ENCODE data around the gene KRT28.
"Not testable (repeated sequence)": the region's sequence is repeated elsewhere in the genome, so short reads cannot be mapped to it uniquely, and the experiment has no call there.

KRT28 gene

DNA sequence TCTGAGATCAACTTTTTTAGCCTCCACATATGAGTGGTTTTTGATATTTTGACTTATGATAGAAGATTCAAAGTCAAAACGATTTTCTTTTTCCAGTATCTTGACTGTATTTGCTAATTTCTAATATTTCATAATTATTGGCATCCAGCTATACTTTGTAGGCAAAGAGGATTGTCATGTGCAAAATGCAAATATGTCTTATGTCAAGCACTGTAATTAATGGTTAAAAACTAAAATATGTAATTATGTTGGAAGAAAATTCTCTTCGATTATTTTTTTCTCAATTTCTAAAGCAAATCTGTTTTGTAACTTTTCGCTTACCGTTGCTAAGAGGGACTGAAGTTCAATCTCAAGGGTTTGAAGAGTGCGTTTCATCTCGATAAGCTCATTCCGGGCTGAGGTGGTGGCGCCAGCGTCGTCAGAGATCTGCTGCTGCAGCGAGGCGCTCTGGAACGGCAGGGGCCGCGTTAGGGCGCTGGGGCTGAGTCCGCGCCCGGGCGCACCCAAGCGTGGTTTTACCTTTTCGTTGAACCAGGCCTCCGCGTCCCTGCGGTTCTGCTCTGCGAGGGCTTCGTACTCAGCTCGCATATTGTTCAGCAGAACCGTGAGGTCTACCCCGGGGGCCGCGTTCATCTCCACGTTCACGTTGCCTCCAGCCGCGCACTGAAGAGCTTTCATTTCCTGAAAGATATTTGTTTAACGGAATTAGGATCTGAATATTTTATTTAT is 20.4 kb downstream of the KRT28 start:
- DNase-seq (ENCODE audit: low read depth), result no peak

DNA sequence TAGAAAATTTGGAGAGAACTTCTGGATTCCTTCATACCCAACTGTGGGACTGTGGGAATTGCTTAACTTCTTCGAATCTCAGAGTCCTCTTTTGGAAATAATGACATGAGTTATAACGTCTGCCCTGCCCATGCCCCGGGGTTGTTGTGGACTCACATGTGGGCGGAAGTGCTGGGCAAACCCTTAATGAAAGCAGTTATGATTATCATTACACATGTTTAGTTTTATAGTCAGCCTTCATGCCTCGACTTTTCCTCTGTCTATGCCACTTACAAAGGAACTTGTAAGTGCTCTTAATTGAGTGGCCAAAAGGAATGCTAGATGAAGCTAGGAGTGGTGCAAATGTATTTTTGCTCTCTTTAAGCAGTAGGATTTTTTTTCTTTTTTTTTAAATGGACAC is 21.3 kb downstream of the KRT28 start:
- no peak for DNase-seq (ENCODE audit: low read depth)

DNA sequence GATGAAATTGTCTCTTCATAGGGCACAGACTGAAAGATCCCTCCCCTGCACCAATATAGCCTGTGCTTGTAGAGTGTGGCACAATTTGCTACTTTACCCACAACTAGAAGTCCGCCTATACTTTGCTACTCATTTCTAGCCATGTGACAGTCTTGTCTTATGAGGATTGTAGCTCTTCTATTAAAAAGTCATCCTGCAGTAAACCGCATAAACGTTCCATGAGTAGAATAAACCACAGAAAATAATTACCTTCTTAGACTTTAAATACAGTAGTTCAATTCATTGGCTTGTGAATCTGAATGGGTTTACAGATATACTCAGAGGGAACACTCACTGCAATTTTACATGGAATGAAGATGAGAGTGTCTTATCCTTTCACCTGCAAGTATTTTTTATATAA is 21.8 kb downstream of the KRT28 start:
- DNase-seq (ENCODE audit: low read depth), result no peak

DNA sequence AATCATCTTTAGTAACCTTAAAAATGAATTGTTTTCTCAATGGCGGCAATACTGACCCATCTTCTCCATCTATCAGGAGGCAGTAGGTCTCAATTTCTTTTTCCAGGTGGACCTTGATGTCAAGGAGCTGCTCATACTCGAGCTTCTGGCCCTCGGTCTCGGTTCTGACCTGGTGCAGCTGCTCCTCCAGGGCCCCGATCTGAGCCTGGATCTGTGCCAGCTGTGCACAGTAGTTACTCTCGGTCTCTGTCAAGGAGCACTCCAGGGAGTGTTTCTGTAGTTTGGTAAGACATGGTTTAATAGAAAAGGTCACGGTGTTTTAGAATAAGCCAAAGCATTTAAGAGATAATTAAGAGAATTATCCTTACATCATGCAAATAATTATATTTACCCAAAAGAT is 22.3 kb downstream of the KRT28 start:
- no peak for DNase-seq (ENCODE audit: low read depth)

DNA sequence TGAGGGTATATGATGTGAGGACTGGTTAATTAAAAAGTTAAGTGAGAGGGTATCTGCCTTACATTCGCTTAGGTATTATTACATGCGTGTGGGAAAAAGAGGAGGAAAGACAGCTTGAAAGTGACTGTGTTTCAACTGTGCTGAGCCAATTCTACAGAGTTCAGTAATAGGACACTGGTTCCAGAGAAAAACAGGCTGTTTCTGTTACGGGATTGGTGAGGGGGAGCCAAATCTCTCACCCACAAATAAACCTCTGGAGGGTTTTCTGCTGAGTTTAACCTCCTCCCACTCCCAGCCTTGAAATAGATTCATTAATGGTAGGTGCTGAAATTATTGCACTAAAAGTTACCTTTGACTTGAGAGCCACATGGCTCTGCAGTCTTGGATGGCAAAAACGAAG is 23.8 kb downstream of the KRT28 start:
- DNase-seq (ENCODE audit: low read depth), result no peak

DNA sequence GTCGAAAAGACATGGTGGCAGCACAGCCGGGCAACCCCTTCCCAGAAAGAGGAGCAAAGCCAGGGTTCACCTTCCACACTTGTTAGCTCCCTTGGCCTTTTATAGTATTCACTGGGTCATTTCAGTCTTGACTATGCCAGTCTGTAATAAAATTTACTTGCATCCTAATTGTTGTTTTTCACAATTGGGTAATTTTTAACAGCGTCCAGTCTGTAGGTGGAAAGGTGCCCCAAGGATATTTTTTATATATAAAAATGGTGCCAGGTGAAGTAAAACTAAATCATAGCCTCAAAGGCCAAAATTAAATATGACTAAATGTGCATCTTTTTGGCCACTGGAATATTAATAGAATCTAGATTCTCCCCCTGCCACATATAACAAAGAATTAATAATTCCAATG is 27.7 kb downstream of the KRT28 start, which contains the start of gene KRT26:
Gene KRT26 (minus strand): TSS at position 101 of the 400 bp plus-strand sequence. CDS start 88 bp downstream, at position 13.
- DNase-seq (ENCODE audit: low read depth), result no peak

DNA sequence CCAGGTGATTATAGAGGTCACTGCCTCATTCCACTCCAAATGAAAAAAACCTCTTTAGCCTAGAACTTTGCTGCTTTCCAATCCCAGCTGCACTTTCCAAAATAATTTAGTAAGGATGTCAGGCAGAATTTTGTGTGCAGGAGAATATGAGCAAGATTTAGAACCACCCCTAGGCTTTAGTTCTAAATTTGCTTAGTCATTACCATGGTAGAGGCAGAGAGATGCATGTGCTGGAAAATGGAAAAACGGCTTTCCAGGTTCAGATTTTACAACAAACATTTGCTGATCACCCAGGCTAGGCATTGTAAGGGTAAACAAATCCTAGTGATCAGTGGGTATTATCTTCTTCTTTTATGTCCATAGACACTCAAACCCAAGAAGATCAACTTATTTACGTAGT is 34.1 kb downstream of the KRT28 start:
- no peak for DNase-seq (ENCODE audit: low read depth)

DNA sequence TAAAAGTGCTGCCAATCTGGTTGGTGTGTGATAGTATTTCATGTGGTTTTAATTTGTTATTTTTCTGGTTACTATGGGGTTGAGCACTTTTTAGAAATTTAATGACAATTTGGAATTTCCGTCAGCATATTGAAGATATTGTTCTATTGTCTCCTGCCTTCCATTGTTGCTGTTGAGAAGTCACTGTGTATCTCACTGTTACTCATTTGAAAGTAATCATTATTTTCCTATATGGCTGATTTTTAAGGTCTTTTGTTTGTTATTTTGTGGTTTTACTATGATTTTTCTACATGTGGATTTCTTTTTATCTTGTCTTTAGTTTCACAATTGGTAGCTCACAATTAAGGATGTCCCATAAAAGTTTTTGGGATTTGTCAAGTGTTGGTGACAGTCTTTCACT is 36.0 kb downstream of the KRT28 start:
- no peak for DNase-seq (ENCODE audit: low read depth)

DNA sequence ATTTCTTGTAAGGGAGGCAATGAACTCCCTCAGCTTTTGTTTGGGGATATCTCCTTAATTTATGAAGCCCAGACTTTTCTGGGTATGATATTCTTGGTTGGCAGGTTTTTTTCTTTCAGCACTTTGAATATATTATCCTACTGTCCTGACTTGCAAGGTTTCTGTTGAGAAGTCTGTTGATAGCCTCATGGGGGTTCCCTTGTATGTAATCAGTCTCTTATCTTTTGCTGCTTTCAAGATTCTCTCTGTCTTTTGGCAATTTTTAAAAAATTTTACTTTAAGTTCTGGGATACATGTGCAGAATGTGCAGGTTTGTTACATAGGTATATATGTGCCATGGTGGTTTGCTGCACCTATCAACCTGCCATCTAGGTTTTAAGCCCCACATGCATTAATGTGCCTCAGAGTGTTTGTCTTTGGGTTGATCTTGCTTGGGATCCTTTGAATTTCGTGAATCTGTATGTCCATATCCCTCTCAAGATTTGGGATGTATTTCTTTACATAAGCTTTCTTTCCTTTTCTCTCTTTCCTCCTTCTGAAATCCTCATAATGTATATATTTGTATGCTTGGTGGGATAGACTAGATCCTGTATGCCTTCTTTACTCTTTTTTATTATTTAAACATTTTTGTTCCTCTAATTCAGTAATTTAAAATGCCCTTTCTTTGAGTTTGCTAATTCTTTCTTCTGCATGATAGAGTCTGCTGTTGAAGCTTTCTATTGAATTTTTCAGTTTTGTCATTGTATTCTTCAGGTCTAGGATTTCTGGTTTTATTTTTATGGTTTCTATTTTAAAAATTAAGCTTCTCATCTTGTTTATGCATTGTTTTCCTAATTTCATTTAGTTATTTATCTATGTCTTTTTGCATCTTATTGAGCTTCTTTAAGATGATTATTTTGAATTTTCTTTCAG is 39.4 kb downstream of the KRT28 start:
- DNase-seq (ENCODE audit: low read depth), result no peak

DNA sequence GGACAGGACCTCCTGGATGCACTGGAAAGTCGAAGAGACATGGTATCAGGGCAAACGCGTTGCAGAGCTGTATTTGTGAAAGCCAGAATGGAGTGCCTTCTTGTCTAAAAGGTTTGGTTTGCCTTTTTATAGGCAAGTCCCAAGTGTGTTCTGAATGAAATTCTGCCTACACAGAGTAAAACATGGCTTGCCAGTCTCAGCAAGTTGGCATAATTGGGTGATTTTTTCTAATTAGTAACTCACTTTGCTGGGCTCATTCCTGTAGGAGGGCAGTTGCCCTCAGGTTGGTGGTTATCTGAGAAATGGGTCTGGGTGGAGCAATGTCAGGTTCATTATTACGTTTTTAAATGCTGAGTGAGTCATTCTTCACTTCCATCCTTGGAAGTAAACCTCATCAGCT is 44.5 kb downstream of the KRT28 start, which contains the start of gene KRT25:
Gene KRT25 (minus strand): TSS at position 101 of the 400 bp plus-strand sequence. CDS start 60 bp downstream, at position 41.
- no peak for DNase-seq (ENCODE audit: low read depth)

DNA sequence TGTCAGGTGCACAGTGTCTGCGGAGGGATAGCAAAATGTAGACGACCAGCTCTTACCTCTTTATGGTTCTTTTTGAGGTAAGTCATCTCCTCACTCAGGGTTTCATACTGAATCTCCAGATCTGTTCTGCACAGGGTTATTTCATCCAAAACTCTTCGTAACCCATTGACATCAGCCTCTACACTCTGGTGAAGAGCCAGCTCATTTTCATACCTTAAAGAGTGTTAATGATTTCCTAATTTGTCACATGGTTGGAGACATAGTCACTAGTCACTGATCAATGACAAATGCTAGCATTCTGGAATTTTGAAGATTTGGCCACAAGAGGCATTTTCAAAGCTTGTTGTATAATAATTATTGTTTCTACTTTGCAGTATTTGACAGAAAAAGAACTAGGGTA is 46.0 kb downstream of the KRT28 start:
- no peak for DNase-seq (ENCODE audit: low read depth)

DNA sequence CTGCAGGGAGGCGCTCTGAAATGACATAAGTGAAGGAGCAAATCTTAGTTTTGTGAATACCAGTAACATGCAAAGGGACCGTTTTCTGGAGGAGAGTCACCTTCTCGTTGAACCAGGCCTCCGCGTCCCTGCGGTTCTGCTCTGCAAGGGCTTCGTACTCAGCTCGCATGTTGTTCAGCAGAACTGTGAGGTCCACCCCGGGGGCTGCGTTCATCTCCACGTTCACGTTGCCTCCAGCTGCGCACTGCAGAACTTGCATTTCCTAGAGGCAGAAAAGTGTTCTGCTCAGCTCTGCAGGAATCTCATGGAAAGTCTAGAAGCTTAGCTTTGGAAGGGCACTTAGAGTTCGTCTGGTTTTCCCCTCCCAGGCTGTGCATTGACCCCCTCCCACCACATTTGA is 48.7 kb downstream of the KRT28 start:
- no peak for DNase-seq (ENCODE audit: low read depth)

DNA sequence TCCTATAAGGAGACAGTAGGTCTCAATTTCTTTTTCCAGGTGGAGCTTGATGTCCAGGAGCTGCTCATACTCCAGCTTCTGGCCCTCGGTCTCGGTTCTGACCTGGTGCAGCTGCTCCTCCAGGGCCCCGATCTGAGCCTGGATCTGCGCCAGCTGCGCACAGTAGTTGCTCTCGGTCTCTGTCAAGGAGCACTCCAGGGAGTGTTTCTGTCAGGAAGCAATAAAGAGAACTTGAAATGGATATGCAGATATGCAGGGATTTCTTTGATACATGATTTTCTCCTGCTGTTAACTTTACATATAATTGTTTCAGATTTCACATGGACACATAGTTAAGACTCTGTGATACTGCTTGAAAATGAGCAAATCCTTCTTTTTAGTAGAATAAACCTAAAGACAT is 49.4 kb downstream of the KRT28 start:
- DNase-seq (ENCODE audit: low read depth), result no peak

DNA sequence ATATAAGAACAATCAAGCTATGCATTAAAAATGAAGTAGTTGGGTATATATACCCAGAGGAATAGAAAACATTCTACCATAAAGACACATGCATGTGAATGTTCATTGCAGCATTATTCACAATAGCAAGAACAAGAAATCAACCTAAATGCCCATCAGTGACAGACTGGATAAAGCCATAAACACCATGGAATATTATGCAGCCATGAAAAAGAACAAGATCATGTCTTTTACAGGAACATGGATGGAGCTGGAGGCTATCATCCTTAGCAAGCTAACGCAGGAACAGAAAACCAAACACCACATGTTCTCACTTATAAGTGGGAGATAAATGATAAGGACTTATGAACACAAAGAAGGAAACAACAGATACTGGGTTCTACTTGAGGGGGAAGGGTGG is 51.1 kb downstream of the KRT28 start:
- not testable (repeated sequence) for DNase-seq (ENCODE audit: low read depth)

Measured in activated gamma-delta T cell treated with anti-CD3 and anti-CD28 coated beads, Interleukin-2, amount 50 U/mL, for 16 hours (primary cell).